Muscle layer of duodenum (tissue), 2 donors: ENCODE results near the gene SMTN.

Experiments
- H3K27ac ChIP-seq: one replicate; pipeline ENCODE4 v1.7.0; 2013; ENCODE audit warnings: mild to moderate bottlenecking, low read length
- H3K27me3 ChIP-seq: one replicate; pipeline ENCODE4 v1.7.0; 2013; ENCODE audit warnings: low read depth, mild to moderate bottlenecking, control low read depth, low read length
- H3K36me3 ChIP-seq, 2 donors: one replicate each; pipeline ENCODE4 v1.7.0; 2013; ENCODE audit warnings: low read length in 2 of 2, control low read depth in 1 of 2, mild to moderate bottlenecking in 1 of 2; ENCODE audit not compliant: insufficient read depth in 2 of 2, control insufficient read depth in 1 of 2
- H3K4me1 ChIP-seq, 2 donors: one replicate each; pipeline ENCODE4 v1.7.0; 2013; ENCODE audit warnings: low read length in 2 of 2, mild to moderate bottlenecking in 2 of 2, control low read depth in 1 of 2, moderate library complexity in 1 of 2; ENCODE audit not compliant: insufficient read depth in 2 of 2, control insufficient read depth in 1 of 2
- H3K4me3 ChIP-seq, 2 donors: one replicate each; pipeline ENCODE4 v1.7.0; 2013; ENCODE audit warnings: low read length in 2 of 2, low read depth in 1 of 2, mild to moderate bottlenecking in 1 of 2
- H3K9me3 ChIP-seq, 2 donors: one replicate each; pipeline ENCODE4 v1.7.0; 2013; ENCODE audit warnings: low read length in 2 of 2, control low read depth in 1 of 2, mild to moderate bottlenecking in 1 of 2; ENCODE audit not compliant: control insufficient read depth in 1 of 2
- donor health status: healthy.

Gene SMTN

DNA sequence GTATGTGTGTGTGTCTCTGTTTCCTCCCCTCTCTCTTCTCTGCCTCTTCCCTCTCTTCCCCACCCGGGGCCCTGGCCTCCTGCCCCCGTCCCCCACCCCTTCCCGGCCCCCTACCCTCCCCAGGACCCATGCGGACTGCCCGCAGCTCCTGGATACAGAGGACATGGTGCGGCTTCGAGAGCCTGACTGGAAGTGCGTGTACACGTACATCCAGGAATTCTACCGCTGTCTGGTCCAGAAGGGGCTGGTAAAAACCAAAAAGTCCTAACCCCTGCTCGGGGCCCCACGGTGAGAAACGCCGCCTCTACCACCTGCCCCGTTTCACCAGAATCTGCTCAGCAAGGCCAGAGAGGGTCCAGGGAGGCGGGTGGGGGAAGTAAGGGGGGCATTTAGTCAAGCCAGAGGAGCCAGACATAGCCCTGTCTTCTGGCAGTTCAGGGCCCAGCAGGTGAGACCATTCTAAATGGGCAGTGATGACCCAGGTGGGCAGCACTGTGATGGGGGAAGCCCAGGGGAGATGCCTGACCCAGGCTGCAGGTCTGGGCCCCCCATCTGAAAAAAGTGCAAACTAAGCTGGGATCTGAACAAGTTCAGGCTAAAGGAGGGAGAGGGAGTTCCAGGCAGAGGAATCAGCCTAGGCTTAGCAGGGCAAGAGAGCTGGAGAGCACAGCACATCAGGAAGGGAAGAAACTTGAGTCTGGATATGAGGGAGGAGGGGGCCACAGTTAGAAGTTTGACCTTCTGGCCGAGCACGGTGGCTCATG is 19.8 kb downstream of the SMTN start:
- no peaks in the 10 kb centered on the region for H3K9me3 ChIP-seq
- H3K4me1 ChIP-seq: peaks cover 16 to 86% of the 10 kb centered on the region in 2 donors
- peak overlapping the region; percentile 23 for H3K27ac ChIP-seq
- peaks cover 37 to 53% of the 10 kb centered on the region in 2 donors for H3K36me3 ChIP-seq
- no peaks in the 10 kb centered on the region for H3K27me3 ChIP-seq
- H3K4me3 ChIP-seq: no peak overlapping the region

DNA sequence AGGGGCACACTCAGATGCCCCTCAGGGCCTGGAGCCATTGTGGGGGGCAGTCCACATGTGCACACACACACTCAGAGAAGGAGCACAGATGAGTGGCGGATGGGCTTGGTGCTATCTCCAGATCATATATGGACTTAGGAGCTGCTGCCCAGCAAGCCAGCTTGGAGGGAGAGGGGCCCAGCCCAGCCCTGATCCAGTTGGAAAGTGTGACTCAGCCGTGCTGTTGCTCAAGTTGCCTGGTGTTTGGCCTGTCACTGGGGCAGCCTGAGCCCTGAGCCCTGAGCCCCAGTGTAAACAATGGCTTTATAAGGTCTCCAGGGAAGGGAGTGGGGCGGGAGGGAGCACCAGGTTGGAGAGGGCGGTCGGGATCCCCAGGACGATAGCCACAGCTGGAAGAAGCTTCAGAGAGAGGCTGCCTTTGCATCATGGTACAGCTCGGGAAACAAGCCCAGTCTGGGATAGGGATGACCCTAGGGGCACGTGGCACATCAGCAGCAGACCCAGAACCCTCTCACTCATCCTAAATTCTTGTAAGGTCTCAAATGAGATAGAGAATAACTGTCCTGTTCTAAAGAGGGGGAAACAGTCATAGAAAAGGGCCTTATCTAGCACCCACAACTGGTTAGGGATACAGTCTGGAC is 21.4 kb downstream of the SMTN start:
- H3K9me3 ChIP-seq: no peaks in the 10 kb centered on the region
- peaks cover 16 to 74% of the 10 kb centered on the region in 2 donors for H3K4me1 ChIP-seq
- peak overlapping the region; percentile 96 for H3K27ac ChIP-seq
- peak overlapping the region in 1 of 2 donors; percentile 19 for H3K4me3 ChIP-seq
- no peaks in the 10 kb centered on the region for H3K27me3 ChIP-seq
- peaks cover 25 to 43% of the 10 kb centered on the region in 2 donors for H3K36me3 ChIP-seq

DNA sequence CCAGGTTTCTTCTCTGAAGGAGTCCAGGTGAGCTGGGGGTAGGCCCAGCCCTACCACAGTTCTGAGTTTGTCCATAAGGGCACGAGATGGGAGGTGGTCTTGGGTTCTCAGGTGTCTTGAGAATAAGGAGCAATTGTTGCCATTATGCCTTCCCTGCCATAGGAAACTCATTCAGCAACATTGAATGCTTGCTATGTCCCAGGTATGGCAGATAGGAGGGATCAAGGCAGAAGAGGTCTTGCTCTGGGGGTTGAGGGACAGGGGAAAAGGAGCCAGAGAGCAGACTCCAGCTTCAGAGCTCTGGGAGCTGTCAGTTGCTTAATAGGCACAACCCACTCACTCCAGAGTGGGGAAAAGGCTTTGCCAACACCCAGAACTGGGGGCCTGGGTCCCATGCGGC is 22.0 kb downstream of the SMTN start:
- Histone ChIP-seq H3K36me3 (peaks cover 25 to 39% of the 10 kb centered on the region in 2 donors), H3K9me3 (no peaks in the 10 kb centered on the region), H3K27ac (peak overlapping the region; percentile 96), H3K4me1 (peaks cover 19 to 73% of the 10 kb centered on the region in 2 donors), H3K4me3 (peak overlapping the region in 1 of 2 donors; percentile 19), H3K27me3 (no peaks in the 10 kb centered on the region)

DNA sequence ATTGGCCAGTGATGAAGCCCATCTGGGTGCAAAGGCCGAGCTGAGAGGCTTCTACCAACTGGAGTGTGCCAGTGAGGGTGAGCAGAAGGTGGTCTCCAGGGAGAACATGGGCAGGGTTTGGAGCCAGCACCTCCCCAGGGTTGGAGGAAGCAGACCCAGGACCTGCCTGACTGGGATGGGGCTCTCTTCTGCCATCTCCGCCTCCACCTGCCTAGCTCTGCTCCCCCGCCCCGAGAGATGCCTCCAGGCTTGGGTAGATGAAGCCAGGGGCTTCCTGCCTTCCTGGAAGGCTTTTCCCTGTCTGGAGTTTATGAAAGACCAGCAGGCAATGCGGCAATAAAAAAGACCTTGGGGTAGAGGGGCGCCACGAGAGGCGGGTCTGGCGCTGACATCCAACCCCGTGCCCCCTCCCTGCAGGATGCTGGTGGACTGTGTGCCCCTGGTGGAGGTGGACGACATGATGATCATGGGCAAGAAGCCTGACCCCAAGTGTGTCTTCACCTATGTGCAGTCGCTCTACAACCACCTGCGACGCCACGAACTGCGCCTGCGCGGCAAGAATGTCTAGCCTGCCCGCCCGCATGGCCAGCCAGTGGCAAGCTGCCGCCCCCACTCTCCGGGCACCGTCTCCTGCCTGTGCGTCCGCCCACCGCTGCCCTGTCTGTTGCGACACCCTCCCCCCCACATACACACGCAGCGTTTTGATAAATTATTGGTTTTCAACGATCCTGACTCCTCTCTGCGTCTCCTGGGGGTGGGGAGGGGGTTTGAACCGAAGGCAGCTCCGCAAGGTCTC is 23.0 kb downstream of the SMTN start:
- H3K9me3 ChIP-seq: no peaks in the 10 kb centered on the region
- peaks cover 22 to 35% of the 10 kb centered on the region in 2 donors for H3K36me3 ChIP-seq
- H3K4me1 ChIP-seq: peaks cover 18 to 65% of the 10 kb centered on the region in 2 donors
- peak overlapping the region; percentile 96 for H3K27ac ChIP-seq
- no peaks in the 10 kb centered on the region for H3K27me3 ChIP-seq
- H3K4me3 ChIP-seq: no peak overlapping the region

DNA sequence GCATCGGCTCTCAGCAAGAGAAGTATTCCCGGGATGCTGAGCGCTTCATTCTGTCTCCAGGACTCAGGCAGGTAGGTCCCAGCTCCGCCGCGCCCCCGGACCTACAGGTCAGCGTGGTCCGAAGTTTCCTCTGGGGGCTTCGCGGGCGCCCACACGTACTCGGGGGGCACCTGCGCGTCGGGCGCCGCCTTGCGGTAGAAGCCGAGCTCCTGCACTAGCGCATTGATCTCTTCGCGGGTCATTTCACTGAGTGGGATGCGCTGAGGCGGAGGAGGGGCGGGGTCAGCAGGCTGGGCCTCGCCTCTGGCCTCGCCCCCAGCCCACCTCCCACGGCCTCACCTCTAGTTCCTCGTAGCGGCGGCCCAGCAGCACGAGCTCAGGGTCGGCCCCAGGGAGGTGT is 23.8 kb downstream of the SMTN start:
- peak overlapping the region in 1 of 2 donors; percentile 82 for H3K4me3 ChIP-seq
- H3K27ac ChIP-seq: peak overlapping the region; percentile 95
- peaks cover 16 to 28% of the 10 kb centered on the region in 2 donors for H3K36me3 ChIP-seq
- peaks cover 16 to 57% of the 10 kb centered on the region in 2 donors for H3K4me1 ChIP-seq
- no peaks in the 10 kb centered on the region for H3K27me3 ChIP-seq
- no peaks in the 10 kb centered on the region for H3K9me3 ChIP-seq

DNA sequence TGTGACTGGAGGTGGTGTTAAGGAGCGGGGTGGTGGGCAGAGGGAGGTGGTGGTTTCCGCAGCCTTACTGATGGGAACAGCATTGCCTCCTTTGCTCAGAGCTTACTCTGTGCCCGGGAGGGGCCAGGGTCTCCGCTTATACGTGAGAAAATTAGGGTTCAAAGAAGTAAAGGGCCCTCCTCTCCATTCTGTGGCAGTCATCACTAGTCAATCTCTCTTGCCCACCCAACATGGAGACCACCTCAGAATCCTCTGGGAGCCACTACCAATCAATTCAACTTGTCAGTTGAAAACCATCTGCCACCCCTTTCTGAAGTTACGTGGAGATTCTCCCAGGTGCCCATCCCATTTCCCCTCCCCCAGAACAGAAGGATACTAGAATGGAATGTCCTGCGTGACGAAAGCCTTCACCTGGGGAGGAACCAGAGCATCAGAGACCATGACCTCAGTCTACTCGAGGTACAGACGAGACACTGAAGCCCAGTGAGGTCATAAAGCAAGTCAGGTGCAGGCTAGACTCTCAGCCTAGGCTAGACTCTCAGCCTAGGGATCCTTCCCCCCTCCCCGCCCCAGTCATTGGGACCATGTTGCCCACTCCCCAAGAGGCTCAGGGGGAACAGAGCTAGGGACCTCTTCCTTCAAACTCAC is 24.3 kb downstream of the SMTN start:
- Histone ChIP-seq H3K9me3 (no peaks in the 10 kb centered on the region), H3K27me3 (no peaks in the 10 kb centered on the region), H3K27ac (peak overlapping the region; percentile 95), H3K4me1 (peaks cover 16 to 52% of the 10 kb centered on the region in 2 donors), H3K4me3 (peak overlapping the region; percentile 78 to 82), H3K36me3 (peaks cover 11 to 22% of the 10 kb centered on the region in 2 donors)

DNA sequence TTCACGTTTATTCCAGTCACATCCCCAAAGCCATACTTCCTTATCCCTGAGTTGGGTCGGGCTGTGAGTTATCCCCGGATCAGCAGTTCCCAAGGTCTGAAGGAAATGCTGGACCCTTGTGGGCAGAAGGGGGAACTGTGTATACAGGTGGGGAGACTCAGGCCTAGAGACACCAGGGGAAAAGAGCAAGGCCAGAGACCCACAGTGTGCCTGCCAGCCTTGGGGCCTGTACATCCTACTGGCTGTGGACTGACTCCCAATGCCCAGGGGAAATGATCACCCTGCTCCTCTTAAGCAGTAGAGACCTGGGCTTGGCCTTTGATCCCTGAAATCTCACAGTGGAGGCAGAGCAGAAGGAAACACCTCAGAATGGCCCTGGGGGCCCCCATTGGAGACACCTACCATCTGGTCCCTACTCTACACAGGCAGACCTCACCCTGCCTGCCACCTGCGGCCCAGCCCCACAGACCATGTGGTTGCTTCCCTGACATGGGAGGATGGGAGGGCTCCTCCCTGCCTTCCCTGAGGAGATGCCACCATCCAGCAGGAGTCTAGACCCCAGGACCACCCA is 25.0 kb downstream of the SMTN start:
- H3K36me3 ChIP-seq: peaks cover 7 to 17% of the 10 kb centered on the region in 2 donors
- H3K4me3 ChIP-seq: peak overlapping the region; percentile 78 to 82
- H3K9me3 ChIP-seq: no peaks in the 10 kb centered on the region
- H3K4me1 ChIP-seq: peaks cover 16 to 46% of the 10 kb centered on the region in 2 donors
- H3K27ac ChIP-seq: peak overlapping the region; percentile 95
- H3K27me3 ChIP-seq: no peaks in the 10 kb centered on the region

DNA sequence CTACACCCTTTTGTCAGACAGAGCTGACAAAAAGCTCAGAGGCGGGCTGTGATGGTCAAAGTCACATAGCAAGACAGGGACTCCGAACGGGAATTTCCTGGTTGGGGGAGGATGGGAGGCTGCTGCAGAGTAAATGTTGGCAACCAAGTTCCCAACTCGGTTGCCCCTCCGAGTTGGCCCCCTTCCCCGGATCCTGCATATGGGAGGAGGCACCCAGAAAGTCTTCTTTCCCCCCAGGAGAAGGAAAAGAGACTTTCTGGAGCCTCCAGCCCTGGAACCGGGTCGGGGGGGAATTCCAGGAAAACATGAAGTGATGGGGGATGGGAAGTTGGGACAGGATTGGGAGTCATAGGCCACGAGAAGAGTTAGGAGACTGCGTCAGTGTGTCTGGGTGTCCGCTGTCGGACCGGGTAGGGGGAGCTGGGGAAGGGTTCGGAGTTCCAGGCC is 25.6 kb downstream of the SMTN start:
- peaks cover 5 to 14% of the 10 kb centered on the region in 2 donors for H3K36me3 ChIP-seq
- peaks cover 16 to 40% of the 10 kb centered on the region in 2 donors for H3K4me1 ChIP-seq
- peak overlapping the region; percentile 95 for H3K27ac ChIP-seq
- H3K27me3 ChIP-seq: no peaks in the 10 kb centered on the region
- H3K4me3 ChIP-seq: peak overlapping the region; percentile 78 to 82
- H3K9me3 ChIP-seq: no peaks in the 10 kb centered on the region

DNA sequence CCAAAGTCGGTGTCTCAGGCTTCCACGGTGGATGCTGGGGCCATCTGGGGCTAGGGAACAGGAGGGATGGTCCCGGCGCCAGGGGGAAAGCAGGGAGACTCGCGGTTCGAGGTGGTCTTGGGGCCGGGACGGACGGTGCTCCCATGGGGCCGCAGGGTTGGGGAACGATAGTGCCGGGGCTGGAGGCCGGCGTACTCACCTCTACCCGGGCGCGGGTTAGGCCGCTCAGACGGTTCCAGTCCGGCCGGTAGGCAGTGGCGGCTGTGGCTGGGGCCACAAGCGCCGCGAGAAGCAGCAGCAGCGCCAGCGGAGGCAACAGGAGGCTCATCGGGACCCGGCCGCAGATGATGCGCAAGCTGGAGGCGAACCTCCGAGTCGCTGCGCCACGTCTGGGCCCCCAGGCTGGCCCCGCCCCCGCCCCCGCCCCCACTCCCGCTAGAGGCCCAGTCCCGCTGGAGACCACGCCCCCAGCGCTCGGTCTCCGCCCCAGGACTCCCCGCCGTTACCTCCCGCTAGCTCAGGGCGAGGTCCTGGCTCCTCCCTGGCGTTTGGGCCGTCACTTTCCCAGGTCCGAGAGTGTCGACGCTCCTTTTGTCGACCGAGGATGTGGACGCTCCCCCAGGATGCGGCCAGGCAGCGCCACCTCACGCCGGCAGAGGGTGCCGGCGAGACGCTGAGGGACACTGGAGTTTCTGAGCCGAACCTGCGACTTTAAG is 26.2 kb downstream of the SMTN start, which contains the start of gene SELENOM:
Gene SELENOM (minus strand): TSS at position 391 of the 716 bp plus-strand sequence. CDS start 63 bp downstream, at position 328.
- H3K27ac ChIP-seq: peak within 1 kb of the TSS; percentile 95
- H3K4me3 ChIP-seq: peak within 1 kb of the TSS; percentile 78 to 82
- H3K36me3 ChIP-seq: peaks cover 5 to 14% of the 10 kb centered on the region in 2 donors
- peaks cover 16 to 34% of the 10 kb centered on the region in 2 donors for H3K4me1 ChIP-seq
- H3K9me3 ChIP-seq: no peaks in the 10 kb centered on the region
- no peaks in the 10 kb centered on the region for H3K27me3 ChIP-seq

DNA sequence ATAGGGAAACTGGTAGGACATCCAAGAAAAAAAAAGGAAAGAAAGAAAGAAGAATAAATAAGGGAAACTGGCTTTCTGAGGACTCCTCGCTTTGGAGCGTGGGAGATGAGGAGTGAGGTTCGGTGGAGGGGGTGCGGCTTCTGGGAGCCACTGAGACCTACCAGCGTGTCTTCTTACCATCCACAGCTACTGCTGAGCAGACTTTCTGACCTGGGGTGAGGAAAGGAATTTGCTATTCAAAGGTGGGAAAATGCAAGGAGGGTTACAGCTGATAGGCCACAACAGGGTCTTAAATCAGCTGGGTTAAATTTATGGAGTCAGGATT is 26.7 kb downstream of the SMTN start:
- Histone ChIP-seq H3K27ac (no peak overlapping the region), H3K4me1 (peaks cover 13 to 33% of the 10 kb centered on the region in 2 donors)

More for the DNA sequence above, 26.7 kb downstream of the SMTN start:
- Histone ChIP-seq H3K27me3 (no peaks in the 10 kb centered on the region), H3K9me3 (no peaks in the 10 kb centered on the region), H3K4me3 (peak overlapping the region; percentile 65 to 82), H3K36me3 (peaks cover 3 to 14% of the 10 kb centered on the region in 2 donors)
